ENCODE results near the gene MUC4.

Gene MUC4

DNA sequence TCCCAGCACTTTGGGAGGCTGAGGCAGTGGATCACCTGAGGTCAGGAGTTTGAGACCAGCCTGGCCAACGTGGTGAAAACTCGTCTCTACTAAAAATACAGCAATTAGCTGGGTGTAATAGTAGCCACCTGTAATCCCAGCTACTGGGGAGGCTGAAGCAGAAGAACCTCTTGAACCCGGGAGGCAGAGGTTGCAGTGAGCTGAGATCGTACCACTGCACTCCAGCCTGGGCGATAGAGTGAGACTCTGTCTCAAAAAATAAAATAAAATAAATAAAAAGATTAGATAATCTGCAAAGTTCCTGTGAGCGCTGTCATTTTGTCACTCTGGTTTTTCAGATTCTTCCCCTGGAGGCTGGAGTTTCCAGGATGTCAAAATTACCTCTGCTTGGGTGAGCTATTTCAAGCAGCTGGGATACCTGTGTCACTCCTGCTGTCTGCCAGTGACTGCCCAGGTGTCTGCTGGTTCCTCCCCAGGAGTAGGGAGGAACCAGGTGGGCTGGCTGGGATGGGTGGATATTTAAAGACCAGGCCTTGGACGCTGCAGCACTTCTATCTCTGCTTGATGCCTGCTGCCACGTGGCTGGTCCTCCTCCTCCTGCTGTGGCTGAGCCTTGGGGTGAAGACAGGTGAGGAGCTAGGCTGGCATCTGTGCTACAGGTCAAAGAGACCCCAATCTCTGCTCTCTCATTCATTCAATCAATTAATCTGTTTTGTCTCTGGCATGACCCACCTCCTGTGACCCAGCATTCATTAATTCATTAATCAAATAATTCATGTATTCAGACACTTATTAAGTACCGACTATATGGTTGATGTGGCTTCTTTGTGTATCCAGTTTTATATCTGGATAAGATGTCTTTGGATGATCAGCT is 110.5 kb downstream of the MUC4 start:
- ChIA-PET POLR2A (no interaction called here), CTCF (interaction anchor here (1.7 kb wide), 1 partner anchor 26 kb away, joined by 4 read pairs; no protein-coding TSS in a partner anchor)
- TF ChIP-seq, protein P1, sequence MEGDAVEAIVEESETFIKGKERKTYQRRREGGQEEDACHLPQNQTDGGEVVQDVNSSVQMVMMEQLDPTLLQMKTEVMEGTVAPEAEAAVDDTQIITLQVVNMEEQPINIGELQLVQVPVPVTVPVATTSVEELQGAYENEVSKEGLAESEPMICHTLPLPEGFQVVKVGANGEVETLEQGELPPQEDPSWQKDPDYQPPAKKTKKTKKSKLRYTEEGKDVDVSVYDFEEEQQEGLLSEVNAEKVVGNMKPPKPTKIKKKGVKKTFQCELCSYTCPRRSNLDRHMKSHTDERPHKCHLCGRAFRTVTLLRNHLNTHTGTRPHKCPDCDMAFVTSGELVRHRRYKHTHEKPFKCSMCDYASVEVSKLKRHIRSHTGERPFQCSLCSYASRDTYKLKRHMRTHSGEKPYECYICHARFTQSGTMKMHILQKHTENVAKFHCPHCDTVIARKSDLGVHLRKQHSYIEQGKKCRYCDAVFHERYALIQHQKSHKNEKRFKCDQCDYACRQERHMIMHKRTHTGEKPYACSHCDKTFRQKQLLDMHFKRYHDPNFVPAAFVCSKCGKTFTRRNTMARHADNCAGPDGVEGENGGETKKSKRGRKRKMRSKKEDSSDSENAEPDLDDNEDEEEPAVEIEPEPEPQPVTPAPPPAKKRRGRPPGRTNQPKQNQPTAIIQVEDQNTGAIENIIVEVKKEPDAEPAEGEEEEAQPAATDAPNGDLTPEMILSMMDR (IDR thresholded peaks at IDR 0.05; ENCODE audit: control extremely low read depth, extremely low read depth, low read depth, missing control alignments), result no peak
- DNase-seq (ENCODE audit: extremely low spot score), result no peak

DNA sequence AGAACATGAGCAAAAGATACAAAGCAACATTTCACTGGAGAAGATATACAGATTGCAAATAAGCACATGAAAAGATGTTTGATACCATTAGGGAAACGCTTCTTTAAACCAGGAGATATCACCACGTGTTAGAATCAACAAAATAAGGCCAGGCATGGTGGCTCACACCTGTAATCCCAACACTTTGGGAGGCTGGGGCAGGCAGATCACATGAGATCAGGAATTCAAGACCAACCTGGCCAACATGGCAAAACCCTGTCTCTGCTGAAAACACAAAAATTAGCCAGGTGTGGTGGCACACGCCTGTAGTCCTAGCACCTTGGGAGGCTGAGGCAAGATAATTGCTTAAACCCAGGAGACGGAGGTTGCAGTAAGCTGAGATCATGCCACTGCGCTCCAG is 111.4 kb downstream of the MUC4 start:
- DNase-seq (ENCODE audit: extremely low spot score), result no peak
- TF ChIP-seq, protein P1 (IDR thresholded peaks at IDR 0.05; ENCODE audit: control extremely low read depth, extremely low read depth, low read depth, missing control alignments), result no peak
- POLR2A ChIA-PET, result no interaction called here
- CTCF ChIA-PET, result interaction anchor here (1.7 kb wide), 1 partner anchor 27 kb away, joined by 4 read pairs; no protein-coding TSS in a partner anchor

DNA sequence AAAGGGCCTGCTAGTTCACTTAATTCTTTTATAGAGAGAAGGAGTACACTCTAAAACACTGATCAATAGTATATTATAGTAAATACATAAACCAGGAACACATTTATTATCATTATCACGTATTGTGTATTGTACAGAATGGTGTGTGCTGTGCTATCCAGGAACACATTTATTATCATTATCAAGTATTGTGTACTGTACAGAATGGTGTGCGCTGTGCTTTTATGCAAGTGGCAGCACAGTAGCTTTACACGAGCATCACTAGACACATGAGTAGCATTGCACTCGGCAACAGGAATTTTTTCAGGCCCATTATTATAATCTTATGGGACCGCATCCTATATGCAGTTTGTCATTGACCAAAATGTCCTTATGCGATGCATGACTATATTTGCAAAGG is 111.9 kb downstream of the MUC4 start:
- ChIA-PET POLR2A (no interaction called here), CTCF (interaction anchor here (1.7 kb wide), 1 partner anchor 17 kb away, joined by 3 read pairs; no protein-coding TSS in a partner anchor)
- TF ChIP-seq, protein P1 (IDR thresholded peaks at IDR 0.05; ENCODE audit: control extremely low read depth, extremely low read depth, low read depth, missing control alignments), result no peak
- no peak for DNase-seq (ENCODE audit: extremely low spot score)

DNA sequence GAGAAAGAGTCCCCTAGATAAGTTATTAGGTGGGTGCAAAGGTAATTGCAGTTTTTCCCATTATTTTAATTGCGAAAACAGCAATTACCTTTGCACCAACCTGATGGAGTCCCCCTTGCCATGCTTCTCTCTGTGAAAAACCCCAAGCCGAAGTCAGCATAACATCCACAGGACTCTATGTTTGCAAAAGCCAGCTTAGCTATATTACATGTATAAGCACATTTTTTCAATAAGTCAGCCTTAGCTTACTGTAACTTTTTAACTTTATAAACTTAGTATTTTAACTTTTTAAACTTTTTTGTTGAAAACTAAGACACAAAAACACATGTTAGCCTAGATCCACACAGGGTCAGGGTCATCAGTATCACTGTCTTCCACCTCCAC is 112.3 kb downstream of the MUC4 start:
- no peak for DNase-seq (ENCODE audit: extremely low spot score)
- ChIA-PET POLR2A (no interaction called here), CTCF (interaction anchor here (1.7 kb wide), 1 partner anchor 18 kb away, joined by 3 read pairs; no protein-coding TSS in a partner anchor)
- TF ChIP-seq, protein P1 (IDR thresholded peaks at IDR 0.05; ENCODE audit: control extremely low read depth, extremely low read depth, low read depth, missing control alignments), result no peak

DNA sequence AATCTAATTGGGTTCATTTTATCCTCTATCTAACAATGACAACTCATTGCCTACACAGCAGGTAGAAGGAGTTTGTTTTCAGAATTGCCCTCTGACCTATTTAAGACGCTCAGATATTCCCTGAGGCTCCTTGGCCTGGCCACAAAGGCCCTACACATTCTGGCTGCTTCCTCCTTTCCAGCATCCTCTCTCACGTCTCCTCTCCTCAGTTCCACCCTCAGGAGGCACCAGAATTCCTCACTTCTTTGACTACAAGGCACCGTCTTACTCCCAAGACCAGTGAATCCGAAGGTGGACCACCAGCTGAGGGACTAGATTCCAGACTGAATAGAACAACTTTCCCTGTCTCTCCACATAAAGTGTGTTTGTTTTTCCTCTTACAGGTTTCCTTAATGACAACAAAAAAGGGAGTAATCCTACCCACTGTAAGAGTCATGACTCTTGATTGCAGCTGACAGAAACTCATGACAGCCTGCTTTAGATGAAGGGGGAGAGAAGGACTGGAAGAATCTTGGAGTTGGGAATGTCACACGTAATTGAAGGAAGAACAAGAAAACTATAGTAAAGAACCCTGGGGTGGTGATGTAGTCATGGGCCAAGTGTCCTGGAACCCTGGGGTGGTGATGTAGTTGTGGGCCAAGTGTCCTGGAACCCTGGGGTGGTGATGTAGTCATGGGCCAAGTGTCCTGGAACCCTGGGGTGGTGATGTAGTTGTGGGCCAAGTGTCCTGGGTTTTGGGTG is 112.9 kb downstream of the MUC4 start:
- ChIA-PET CTCF (interaction anchor here (1.7 kb wide), 1 partner anchor 18 kb away, joined by 3 read pairs; no protein-coding TSS in a partner anchor), POLR2A (interaction anchor here (0.6 kb wide), 1 partner anchor 12 kb away, joined by 3 read pairs; no protein-coding TSS in a partner anchor)
- TF ChIP-seq, protein P1 (IDR thresholded peaks at IDR 0.05; ENCODE audit: control extremely low read depth, extremely low read depth, low read depth, missing control alignments), result no peak
- no peak for DNase-seq (ENCODE audit: extremely low spot score)

DNA sequence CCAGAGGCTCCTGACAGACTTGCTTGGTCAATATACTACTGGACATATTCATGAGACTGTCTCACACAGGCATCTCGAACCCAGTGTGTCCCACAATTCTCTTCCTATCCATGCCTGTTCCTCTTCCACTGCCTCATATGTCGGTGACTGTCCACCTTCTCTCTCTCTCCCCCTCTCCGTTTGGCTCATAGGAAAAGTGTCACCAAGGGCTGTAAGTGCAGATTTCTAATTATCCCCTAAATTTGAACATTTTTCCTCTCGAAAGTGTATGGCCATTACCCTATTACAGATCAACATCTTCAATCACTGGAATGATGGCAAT is 113.4 kb downstream of the MUC4 start:
- ChIA-PET POLR2A (interaction anchor here (0.6 kb wide), 1 partner anchor 11 kb away, joined by 3 read pairs; no protein-coding TSS in a partner anchor), CTCF (interaction anchor here (1.7 kb wide), 1 partner anchor 19 kb away, joined by 3 read pairs; no protein-coding TSS in a partner anchor)
- TF ChIP-seq, protein P1 (IDR thresholded peaks at IDR 0.05; ENCODE audit: control extremely low read depth, extremely low read depth, low read depth, missing control alignments), result no peak
- DNase-seq (ENCODE audit: extremely low spot score), result no peak

Data from GM10248 (cell line).